Measurements from ENCODE around the gene TLE7.

Gene TLE7

DNA sequence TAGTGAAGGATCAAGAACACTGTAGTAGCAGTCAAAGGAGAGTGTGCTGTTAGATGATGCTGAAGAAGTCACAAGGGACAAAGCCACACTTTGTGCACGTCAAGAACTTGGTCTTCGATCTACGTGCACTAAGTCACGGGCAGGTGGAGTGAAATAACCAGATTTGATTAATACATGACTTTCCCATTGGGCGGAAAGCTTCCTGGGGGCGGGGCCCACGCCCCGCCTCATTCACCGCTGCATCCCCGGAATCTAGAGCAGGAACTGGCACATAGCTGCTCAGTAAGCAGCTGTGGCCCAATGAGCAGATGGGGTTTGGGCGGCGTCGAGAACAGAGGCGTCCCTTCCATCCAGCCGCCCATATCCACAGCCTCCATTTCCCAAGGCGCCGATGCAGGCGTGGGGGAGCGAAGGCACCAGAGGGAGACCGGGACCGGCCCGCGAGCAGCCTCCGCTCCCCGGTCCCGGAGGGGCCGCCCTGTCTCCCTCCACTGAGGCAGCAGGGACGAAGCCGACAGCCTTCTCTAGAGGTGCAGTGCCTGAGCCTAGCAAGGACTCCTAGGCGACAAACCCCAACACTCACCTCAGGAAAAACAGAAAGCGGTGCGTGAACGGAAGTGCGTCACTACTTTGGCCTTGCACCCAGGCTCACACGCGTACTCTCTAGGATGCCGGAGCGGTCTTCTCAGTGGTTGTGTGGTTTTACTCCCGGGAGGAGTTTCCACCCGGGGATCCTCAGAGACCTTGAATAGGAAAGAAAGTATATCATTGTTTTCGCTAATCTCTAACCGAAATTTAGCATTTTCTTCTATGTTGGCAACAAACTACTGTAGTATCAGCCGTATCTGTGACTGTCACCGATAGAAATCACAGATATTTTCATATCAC lies 42.4 kb upstream of the TLE7 start (continued):
- no peak for TF ChIP-seq ZFP41 (tag by site-specific recombination; IDR thresholded peaks at IDR 0.05; ENCODE audit: borderline replicate concordance)
- peak; percentile 50 for TF ChIP-seq ZNF580 (tag by site-specific recombination; IDR thresholded peaks at IDR 0.05)
- no peak for TF ChIP-seq ELK4 (IDR thresholded peaks at IDR 0.05; ENCODE audit: borderline replicate concordance, low read depth, low read length)
- TF ChIP-seq ZNF560 (tag by site-specific recombination; IDR thresholded peaks at IDR 0.05; ENCODE audit: borderline replicate concordance), result no peak
- TF ChIP-seq GLI2 (tag by site-specific recombination; IDR thresholded peaks at IDR 0.05; ENCODE audit: borderline replicate concordance, low read depth), result no peak
- TF ChIP-seq, protein P1, sequence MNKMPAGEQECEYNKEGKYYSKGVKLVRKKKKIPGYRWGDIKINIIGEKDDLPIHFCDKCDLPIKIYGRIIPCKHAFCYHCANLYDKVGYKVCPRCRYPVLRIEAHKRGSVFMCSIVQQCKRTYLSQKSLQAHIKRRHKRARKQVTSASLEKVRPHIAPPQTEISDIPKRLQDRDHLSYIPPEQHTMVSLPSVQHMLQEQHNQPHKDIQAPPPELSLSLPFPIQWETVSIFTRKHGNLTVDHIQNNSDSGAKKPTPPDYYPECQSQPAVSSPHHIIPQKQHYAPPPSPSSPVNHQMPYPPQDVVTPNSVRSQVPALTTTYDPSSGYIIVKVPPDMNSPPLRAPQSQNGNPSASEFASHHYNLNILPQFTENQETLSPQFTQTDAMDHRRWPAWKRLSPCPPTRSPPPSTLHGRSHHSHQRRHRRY (tag by site-specific recombination; IDR thresholded peaks at IDR 0.05), result no peak
- TF ChIP-seq PRDM2 (tag by site-specific recombination; IDR thresholded peaks at IDR 0.05; ENCODE audit: borderline replicate concordance), result no peak
- TF ChIP-seq ZNF791 (tag by site-specific recombination; IDR thresholded peaks at IDR 0.05), result no peak
- no peak for TF ChIP-seq ZSCAN5A (tag by site-specific recombination; IDR thresholded peaks at IDR 0.05)
- TF ChIP-seq ZNF132 (tag by site-specific recombination; IDR thresholded peaks at IDR 0.05; ENCODE audit: borderline replicate concordance), result no peak

DNA sequence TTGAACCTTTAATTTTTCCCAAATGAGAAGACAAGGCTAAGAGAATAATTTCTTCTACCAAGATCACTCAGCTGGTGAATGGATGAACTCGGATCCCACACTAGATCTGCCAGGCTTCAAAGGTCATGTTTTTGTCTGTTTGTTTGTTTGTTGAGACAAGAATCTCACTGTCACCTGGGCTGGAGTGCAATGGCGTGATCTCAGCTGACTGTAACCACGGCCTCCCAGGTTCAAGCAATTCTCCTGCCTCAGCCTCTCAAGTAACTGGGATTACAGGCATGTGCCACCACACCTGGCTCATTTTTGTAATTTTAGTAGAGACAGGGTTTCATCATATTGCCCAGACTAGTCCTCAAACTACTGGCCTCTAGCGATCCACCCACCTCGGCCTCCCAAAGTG lies 40.7 kb upstream of the TLE7 start:
- CTCF ChIA-PET, result interaction anchor here (2.3 kb wide), 1 partner anchor 56 kb away, joined by 12 read pairs; no protein-coding TSS in a partner anchor
- H3K4me3 ChIP-seq (ENCODE audit: low read depth, low read length), result no peak overlapping the region
- H3K4me1 ChIP-seq (ENCODE audit: control insufficient read depth, insufficient read depth, low read length), result no peaks in the 10 kb centered on the region
- TF ChIP-seq ZNF664 (tag by site-specific recombination; IDR thresholded peaks at IDR 0.05) (no peak), ZNF416 (tag by site-specific recombination; IDR thresholded peaks at IDR 0.05) (no peak), ZNF292 (tag by site-specific recombination; IDR thresholded peaks at IDR 0.05; ENCODE audit: borderline replicate concordance, low read depth) (no peak), ZNF174 (tag by site-specific recombination; IDR thresholded peaks at IDR 0.05) (no peak), ZNF654 (tag by site-specific recombination; IDR thresholded peaks at IDR 0.05; ENCODE audit: low read depth) (no peak), SETDB1 (IDR thresholded peaks at IDR 0.05; ENCODE audit: insufficient read length, low read length) (no peak), ZNF37A (tag by site-specific recombination; IDR thresholded peaks at IDR 0.05) (no peak), REPIN1 (tag by site-specific recombination; IDR thresholded peaks at IDR 0.05; ENCODE audit: low read depth) (no peak), ZNF214 (tag by site-specific recombination; IDR thresholded peaks at IDR 0.05; ENCODE audit: borderline replicate concordance) (no peak), MEIS1 (CRISPR knock-in tag; IDR thresholded peaks at IDR 0.05; ENCODE audit: borderline replicate concordance) (no peak), ZNF677 (tag by site-specific recombination; IDR thresholded peaks at IDR 0.05) (no peak)
- POLR2A ChIA-PET, result no interaction called here
- no peak overlapping the region for H3K27ac ChIP-seq (ENCODE audit: extremely low read depth, low read depth, low read length)
- H3K36me3 ChIP-seq (ENCODE audit: control insufficient read depth in 2 of 2, insufficient read depth in 1 of 2, low read length in 2 of 2), result peaks cover 0 to 13% of the 10 kb centered on the region in 2 experiments; a peak in 1 of 3 replicates
- H3K9me3 ChIP-seq (ENCODE audit: control insufficient read depth, insufficient read depth, low read depth, low read length), result no peaks in the 10 kb centered on the region

Measured in HEK293 (cell line).